Loucy (cell line): ENCODE results near the gene POLR2I.

Experiments
- CTCF ChIP-seq: fragments of 200-600 bp; sonication (generic); conservative IDR thresholded peaks from 2 replicates; pipeline ENCODE4 v1.5.1; 2014; ENCODE audit warnings: mild to moderate bottlenecking, antibody characterized with exemption, low read length
- EZH2phosphoT487 ChIP-seq: fragments of 200-600 bp; IDR thresholded peaks from 2 replicates; pipeline ENCODE4 v1.6.1; 2018; ENCODE audit warnings: antibody characterized with exemption, mild to moderate bottlenecking, moderate library complexity, borderline replicate concordance

- no peak for TF ChIP-seq CTCF
- no peak for TF ChIP-seq EZH2phosphoT487
Observed at GRCh38 chr19:36125557-36125956, 10.9 kb upstream of the POLR2I start.
